ENCODE data around the gene KLHL29. TPM values are rescaled to one million over a fixed set of nuclear protein-coding genes. Genes with fewer than 3 reads are reported as not detected.

The KLHL29 gene
- total and polyA plus RNA-seq, 8 donors, result 0.91 to 6.6 (median 2.6) TPM

- H3K27me3 ChIP-seq, result no peaks in the 10 kb centered on the region
- peak in 1 of 6 donors; percentile 31 for DNase-seq
- intact Hi-C loops (cut with DNase I), result no loop called here
- no peaks in the 10 kb centered on the region for H3K9me3 ChIP-seq
- FAIRE-seq, result no peak
- ATAC-seq, result no peak
- no peak for TF ChIP-seq CTCF (IDR thresholded peaks at IDR 0.05)
- 68 to 71% methylated on average over 14 of the region's 14 CpGs for WGBS, 2 donors
- H3K27ac ChIP-seq, result no peak overlapping the region
- no peak overlapping the region for H3K4me3 ChIP-seq
- no peaks in the 10 kb centered on the region for H3K36me3 ChIP-seq
- H3K4me1 ChIP-seq, result no peaks in the 10 kb centered on the region
These were observed 235.9 kb downstream of the KLHL29 start for GRCh38 chr2:23620841-23621341.

GRCh38 chr2:23621616-23622015, 236.6 kb downstream of the KLHL29 start:
- FAIRE-seq (no peak), DNase-seq (peak in 1 of 6 donors; percentile 19), ATAC-seq (no peak)
- no peak for TF ChIP-seq CTCF (IDR thresholded peaks at IDR 0.05)
- intact Hi-C loops (cut with DNase I), result no loop called here
- Histone ChIP-seq H3K27me3 (no peaks in the 10 kb centered on the region), H3K9me3 (no peaks in the 10 kb centered on the region), H3K27ac (no peak overlapping the region), H3K4me3 (no peak overlapping the region), H3K4me1 (no peaks in the 10 kb centered on the region), H3K36me3 (no peaks in the 10 kb centered on the region)
- WGBS, 2 donors, result 78 to 86% methylated on average over 5 of the region's 5 CpGs

- no peaks in the 10 kb centered on the region for H3K36me3 ChIP-seq
- 76 to 81% methylated on average over 8 of the region's 8 CpGs for WGBS, 2 donors
- ATAC-seq (no peak), FAIRE-seq (no peak), DNase-seq (peak in 1 of 6 donors; percentile 30)
- intact Hi-C loops (cut with DNase I), result no loop called here
- H3K4me3 ChIP-seq, result no peak overlapping the region
- no peaks in the 10 kb centered on the region for H3K4me1 ChIP-seq
- no peak for TF ChIP-seq CTCF (IDR thresholded peaks at IDR 0.05)
- no peak overlapping the region for H3K27ac ChIP-seq
- no peaks in the 10 kb centered on the region for H3K27me3 ChIP-seq
- H3K9me3 ChIP-seq, result no peaks in the 10 kb centered on the region
These were observed 237.5 kb downstream of the KLHL29 start for GRCh38 chr2:23622466-23622865.

- intact Hi-C loops (cut with DNase I), result no loop called here
- Histone ChIP-seq H3K36me3 (no peaks in the 10 kb centered on the region), H3K27me3 (no peaks in the 10 kb centered on the region), H3K4me1 (no peaks in the 10 kb centered on the region), H3K9me3 (no peaks in the 10 kb centered on the region), H3K27ac (no peak overlapping the region), H3K4me3 (no peak overlapping the region)
- ATAC-seq, result no peak
- 80 to 85% methylated on average over 14 of the region's 14 CpGs for WGBS, 2 donors
- DNase-seq, result peak in 1 of 6 donors; percentile 30
- TF ChIP-seq CTCF (IDR thresholded peaks at IDR 0.05), result no peak
- FAIRE-seq, result no peak
These were observed 238.1 kb downstream of the KLHL29 start for GRCh38 chr2:23622966-23623675.

- H3K4me3 ChIP-seq, result no peak overlapping the region
- intact Hi-C loops (cut with DNase I), result no loop called here
- H3K27me3 ChIP-seq, result no peaks in the 10 kb centered on the region
- FAIRE-seq, result no peak
- DNase-seq, result peak in 1 of 6 donors; percentile 3
- no peaks in the 10 kb centered on the region for H3K9me3 ChIP-seq
- no peaks in the 10 kb centered on the region for H3K36me3 ChIP-seq
- no peaks in the 10 kb centered on the region for H3K4me1 ChIP-seq
- H3K27ac ChIP-seq, result no peak overlapping the region
- WGBS, 2 donors, result 42 to 49% methylated on average over 5 of the region's 5 CpGs
- TF ChIP-seq CTCF (IDR thresholded peaks at IDR 0.05), result no peak
- ATAC-seq, result no peak
These were observed 239.4 kb downstream of the KLHL29 start for GRCh38 chr2:23624378-23624777.

All from pancreas (tissue), 10 donors.